Endothelial cell of umbilical vein (primary cell): Measurements from ENCODE around the gene NEIL3. TPM values are rescaled to one million over a fixed set of nuclear protein-coding genes. Genes with fewer than 3 reads are reported as not detected.

Source experiments
- BruUV-seq: library from RNA; stranded (reverse); fragments of 400-500 nt; replicated peaks from 2 replicates; lab custom pipeline; 2021; lab: Mats Ljungman, UMichigan
- CTCF ChIA-PET: fragments of 300-600, 350-600 bp; sonication (Branson Sonifier 250); formaldehyde crosslinking; loops from one replicate; lab custom pipeline; 2021; ENCODE audit warnings: antibody characterized with exemption, inconsistent platforms; lab: Charles Lee
- POLR2A ChIA-PET: fragments of 300-600, 350-600 bp; sonication (Branson Sonifier 250); formaldehyde crosslinking; loops from one replicate; lab custom pipeline; 2021; ENCODE audit warnings: antibody characterized with exemption, inconsistent platforms; lab: Charles Lee
- DNase-seq: peaks from one replicate; pipeline ENCODE4 v3.0.0-alpha.2; 2011; ENCODE audit warnings: low read depth, low spot score
- FAIRE-seq: peaks from 2 replicates; lab custom pipeline; 2011; peaks lifted over from hg19 to GRCh38; lab: Jason Lieb, UNC
- H2AFZ ChIP-seq: 2 replicates; pipeline ENCODE4 v1.6.0; 2012; ENCODE audit warnings: low read depth, low read length, control low read depth, inconsistent platforms
- H3K27ac ChIP-seq: 2 replicates; pipeline ENCODE4 v1.5.1; 2011; ENCODE audit warnings: low read depth, mild to moderate bottlenecking, control low read depth, low read length, moderate library complexity; ENCODE audit not compliant: insufficient read depth
- H3K27me3 ChIP-seq, 2 experiments: 2 replicates each; pipeline versions ENCODE4 v1.6.0 to v1.6.1; 2011; ENCODE audit warnings: low read length in 2 of 2, mixed read lengths in 1 of 2; ENCODE audit not compliant: control insufficient read depth in 2 of 2, insufficient read depth in 2 of 2
- H3K36me3 ChIP-seq, 2 experiments: 2 replicates in 1 of 2; 3 replicates in 1 of 2; pipeline ENCODE4 v1.5.1; 2011; ENCODE audit warnings: low read length in 2 of 2, mild to moderate bottlenecking in 1 of 2, moderate library complexity in 1 of 2; ENCODE audit not compliant: control insufficient read depth in 2 of 2, insufficient read depth in 2 of 2; ENCODE audit errors: extremely low read depth in 1 of 2
- H3K4me1 ChIP-seq: 3 replicates; pipeline ENCODE4 v1.5.1; 2011; ENCODE audit warnings: mild to moderate bottlenecking, low read length; ENCODE audit not compliant: control insufficient read depth, insufficient read depth; ENCODE audit errors: extremely low read depth
- H3K4me2 ChIP-seq: 2 replicates; pipeline ENCODE4 v1.6.1; 2011; ENCODE audit warnings: low read length, control low read depth, mixed read lengths; ENCODE audit not compliant: insufficient read depth
- H3K4me3 ChIP-seq, 3 experiments: fragments of 200-600 bp in 1 of 3; sonication (generic), shearing (Covaris generic) in 1 of 3; replicated peaks in 1 of 3; 2 replicates each; pipeline ENCODE4 v1.5.1; 2011 to 2016; ENCODE audit warnings: control low read depth in 3 of 3, low read length in 3 of 3, mild to moderate bottlenecking in 2 of 3, inconsistent platforms in 1 of 3, low read depth in 1 of 3, moderate library complexity in 1 of 3; ENCODE audit not compliant: insufficient read depth in 1 of 3
- H3K79me2 ChIP-seq: 2 replicates; pipeline ENCODE4 v1.6.0; 2012; ENCODE audit warnings: low read length, inconsistent platforms; ENCODE audit not compliant: control insufficient read depth, insufficient read depth
- H3K9ac ChIP-seq: replicated peaks from 2 replicates; pipeline ENCODE3; 2011; ENCODE audit warnings: low read length, control low read depth; ENCODE audit not compliant: insufficient read depth; ENCODE audit errors: extremely low read depth
- H3K9me1 ChIP-seq: replicated peaks from 3 replicates; pipeline ENCODE4 v1.6.0; 2011; ENCODE audit warnings: mild to moderate bottlenecking, low read length; ENCODE audit not compliant: control insufficient read depth, insufficient read depth; ENCODE audit errors: extremely low read depth
- H3K9me3 ChIP-seq: replicated peaks from 2 replicates; pipeline ENCODE4 v1.5.1; 2012; ENCODE audit warnings: low read length, inconsistent platforms; ENCODE audit not compliant: control insufficient read depth, insufficient read depth
- H4K20me1 ChIP-seq: replicated peaks from 2 replicates; pipeline ENCODE3; 2011; ENCODE audit warnings: mild to moderate bottlenecking, low read length; ENCODE audit not compliant: control insufficient read depth, insufficient read depth; ENCODE audit errors: extremely low read depth
- EZH2 ChIP-seq: IDR thresholded peaks from 2 replicates; pipeline ENCODE4 v1.6.1; 2012; ENCODE audit warnings: borderline replicate concordance, low read depth, mild to moderate bottlenecking, moderate library complexity, low read length, inconsistent platforms; ENCODE audit not compliant: severe bottlenecking
- FOS ChIP-seq: IDR thresholded peaks from 2 replicates; pipeline ENCODE4 v1.6.1; 2011; ENCODE audit warnings: mild to moderate bottlenecking, low read length, moderate library complexity, borderline replicate concordance; ENCODE audit not compliant: insufficient read depth
- GATA2 ChIP-seq: IDR thresholded peaks from 2 replicates; pipeline ENCODE4 v1.7.0; 2011; ENCODE audit warnings: low read depth, mild to moderate bottlenecking, moderate library complexity, mixed read lengths, low read length; ENCODE audit not compliant: insufficient read length, insufficient read depth
- JUN ChIP-seq: IDR thresholded peaks from 2 replicates; pipeline ENCODE4 v1.6.1; 2011; ENCODE audit warnings: borderline replicate concordance, low read depth; ENCODE audit not compliant: insufficient read length, insufficient read depth
- MYC ChIP-seq: IDR thresholded peaks from one replicate; pipeline ENCODE4 v1.6.1; 2011; ENCODE audit warnings: mild to moderate bottlenecking, low read depth, low read length
- POLR2A ChIP-seq: IDR thresholded peaks from 2 replicates; pipeline ENCODE4 v1.6.1; 2012; ENCODE audit warnings: low read depth, mild to moderate bottlenecking, control low read depth, low read length
- POLR2AphosphoS5 ChIP-seq: IDR thresholded peaks from 2 replicates; pipeline ENCODE4 v1.6.1; 2012; ENCODE audit warnings: low read depth, mild to moderate bottlenecking, control low read depth, low read length, moderate library complexity; ENCODE audit not compliant: insufficient read depth
- dilution Hi-C: fragments of 300-500 bp; cut with MboI; formaldehyde crosslinking; loops from one replicate; pipeline ENCODE4 v1.15.0; 2019; ENCODE audit warnings: low sequenced_read_pairs; ENCODE audit not compliant: extremely low pct_ligation_motif_present
- intact Hi-C: fragments of 100-400 bp; cut with micrococcal nuclease; formaldehyde crosslinking; loops from one replicate; pipeline ENCODE4 v1.10.0; 2022
- polyA plus RNA-seq, 4 experiments: library from polyadenylated mRNA; depleted of rRNA in 3 of 4; stranded (reverse) in 3 of 4; unstranded in 1 of 4; fragments of >200 nt; gene quantifications; 2 replicates each; pipeline versions ENCODE4 v1.2.1 to v1.2.3, GENCODE V29; 2011 to 2012; ENCODE audit warnings: missing spikeins in 1 of 4
- total RNA-seq: library from RNA; stranded (reverse); gene quantifications from 2 replicates; pipeline ENCODE4 v1.2.3, GENCODE V29; 2021
- TF ChIP-seq, protein P1 (sequence below): IDR thresholded peaks from 2 replicates; pipeline ENCODE4 v1.6.1; 2011; ENCODE audit not compliant: insufficient read depth, insufficient read length
- TF ChIP-seq, protein P2 (sequence below), 2 donors: IDR thresholded peaks; 1 replicate in 1 of 2; 2 replicates in 1 of 2; pipeline ENCODE4 v1.5.1; 2011; ENCODE audit warnings: low read length in 2 of 2, mild to moderate bottlenecking in 2 of 2, moderate library complexity in 2 of 2, control low read depth in 1 of 2, inconsistent platforms in 1 of 2, low read depth in 1 of 2; ENCODE audit not compliant: insufficient read depth in 1 of 2; ENCODE audit errors: extremely low read depth in 1 of 2

Gene NEIL3
- total and polyA plus RNA-seq, 2 donors (not counting 3 experiments of a cell fraction or from before 2014, with no cell fraction given), result 3.7 to 6.9 TPM

GRCh38 chr4:177356921-177357320, 47.2 kb downstream of the NEIL3 start:
- no peak overlapping the region for H3K4me3 ChIP-seq
- H4K20me1 ChIP-seq, result no peaks in the 10 kb centered on the region
- H3K79me2 ChIP-seq, result no peaks in the 10 kb centered on the region
- no peak overlapping the region for H3K27ac ChIP-seq
- CTCF ChIA-PET, result interaction anchor here (1.0 kb wide), 1 partner anchor 18 kb away, joined by 3 read pairs; no protein-coding TSS in a partner anchor
- no peaks in the 10 kb centered on the region for H3K36me3 ChIP-seq
- no peaks in the 10 kb centered on the region for H3K4me1 ChIP-seq
- no peak overlapping the region for H2AFZ ChIP-seq
- dilution Hi-C loops, result no loop called here
- no peaks in the 10 kb centered on the region for H3K9me1 ChIP-seq
- TF ChIP-seq POLR2AphosphoS5 (no peak), FOS (no peak), JUN (no peak), GATA2 (no peak), MYC (no peak), POLR2A (no peak), EZH2 (no peak)
- TF ChIP-seq, protein P1, sequence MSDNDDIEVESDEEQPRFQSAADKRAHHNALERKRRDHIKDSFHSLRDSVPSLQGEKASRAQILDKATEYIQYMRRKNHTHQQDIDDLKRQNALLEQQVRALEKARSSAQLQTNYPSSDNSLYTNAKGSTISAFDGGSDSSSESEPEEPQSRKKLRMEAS, result no peak
- TF ChIP-seq, protein P2, sequence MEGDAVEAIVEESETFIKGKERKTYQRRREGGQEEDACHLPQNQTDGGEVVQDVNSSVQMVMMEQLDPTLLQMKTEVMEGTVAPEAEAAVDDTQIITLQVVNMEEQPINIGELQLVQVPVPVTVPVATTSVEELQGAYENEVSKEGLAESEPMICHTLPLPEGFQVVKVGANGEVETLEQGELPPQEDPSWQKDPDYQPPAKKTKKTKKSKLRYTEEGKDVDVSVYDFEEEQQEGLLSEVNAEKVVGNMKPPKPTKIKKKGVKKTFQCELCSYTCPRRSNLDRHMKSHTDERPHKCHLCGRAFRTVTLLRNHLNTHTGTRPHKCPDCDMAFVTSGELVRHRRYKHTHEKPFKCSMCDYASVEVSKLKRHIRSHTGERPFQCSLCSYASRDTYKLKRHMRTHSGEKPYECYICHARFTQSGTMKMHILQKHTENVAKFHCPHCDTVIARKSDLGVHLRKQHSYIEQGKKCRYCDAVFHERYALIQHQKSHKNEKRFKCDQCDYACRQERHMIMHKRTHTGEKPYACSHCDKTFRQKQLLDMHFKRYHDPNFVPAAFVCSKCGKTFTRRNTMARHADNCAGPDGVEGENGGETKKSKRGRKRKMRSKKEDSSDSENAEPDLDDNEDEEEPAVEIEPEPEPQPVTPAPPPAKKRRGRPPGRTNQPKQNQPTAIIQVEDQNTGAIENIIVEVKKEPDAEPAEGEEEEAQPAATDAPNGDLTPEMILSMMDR (IDR thresholded peaks at IDR 0.05; ENCODE audit: extremely low read depth in 1 of 2, insufficient read depth in 1 of 2, low read depth in 1 of 2, low read length in 2 of 2), result no peak
- no peaks in the 10 kb centered on the region for H3K27me3 ChIP-seq
- intact Hi-C loops, result no loop called here
- no peaks in the 10 kb centered on the region for H3K9me3 ChIP-seq
- POLR2A ChIA-PET, result no interaction called here
- BruUV-seq, result no TSS peak
- no peak overlapping the region for H3K9ac ChIP-seq
- no peak overlapping the region for H3K4me2 ChIP-seq
- DNase-seq (no peak), FAIRE-seq (no peak)
